HG03103 (cell line): ENCODE data around the gene SPINT2.
"Not testable (repeated sequence)": the region's sequence is repeated elsewhere in the genome, so short reads cannot be mapped to it uniquely, and the experiment has no call there.

Experiments
- ATAC-seq: cut with Tn5 transposase; IDR thresholded peaks from one replicate; pipeline ENCODE4 v1.9.1; 2021; ENCODE audit warnings: low read depth; ENCODE audit not compliant: unreplicated experiment

SPINT2 gene

GRCh38 chr19:38318660-38319059 lies 54.3 kb downstream of the SPINT2 start:
- no peak for ATAC-seq

- ATAC-seq: no peak
Observed at GRCh38 chr19:38319421-38320258, 55.3 kb downstream of the SPINT2 start, which contains the start of gene KCNK6. Gene KCNK6, plus strand, starts transcription at chr19:38319845. Its CDS starts 106 bp downstream, at chr19:38319951.

GRCh38 chr19:38320969-38321339 lies 56.6 kb downstream of the SPINT2 start:
- ATAC-seq: no peak

- no peak for ATAC-seq
Observed at GRCh38 chr19:38321646-38322196, 57.3 kb downstream of the SPINT2 start.

- ATAC-seq: no peak
Observed at GRCh38 chr19:38323291-38323690, 58.9 kb downstream of the SPINT2 start.

- ATAC-seq: no peak
Observed at GRCh38 chr19:38324431-38324830, 60.1 kb downstream of the SPINT2 start.

GRCh38 chr19:38326591-38326990 lies 62.2 kb downstream of the SPINT2 start:
- no peak for ATAC-seq

- ATAC-seq: no peak
Observed at GRCh38 chr19:38329651-38330050, 65.3 kb downstream of the SPINT2 start.

- ATAC-seq: no peak
Observed at GRCh38 chr19:38331728-38332127, 67.4 kb downstream of the SPINT2 start.

- no peak for ATAC-seq
Observed at GRCh38 chr19:38333245-38333644, 68.9 kb downstream of the SPINT2 start.

GRCh38 chr19:38335949-38336637 lies 71.7 kb downstream of the SPINT2 start:
- peak; percentile 48 for ATAC-seq

- ATAC-seq: peak; percentile 46
Observed at GRCh38 chr19:38336638-38337359, 72.4 kb downstream of the SPINT2 start.

- ATAC-seq: no peak
Observed at GRCh38 chr19:38337360-38337653, 72.9 kb downstream of the SPINT2 start.

GRCh38 chr19:38339011-38339410 lies 74.6 kb downstream of the SPINT2 start:
- not testable (repeated sequence) for ATAC-seq

- no peak for ATAC-seq
Observed at GRCh38 chr19:38340927-38341326, 76.6 kb downstream of the SPINT2 start.
